ENCODE data around the gene TTLL5. TPM values are rescaled to one million over a fixed set of nuclear protein-coding genes. Genes with fewer than 3 reads are reported as not detected.

The TTLL5 gene
- total and polyA plus RNA-seq, 10 of the 15 experiments (the other 5 are each of a cell fraction or from before 2014, with no cell fraction given), result 3.2 to 25.9 (median 13.8) TPM

DNA sequence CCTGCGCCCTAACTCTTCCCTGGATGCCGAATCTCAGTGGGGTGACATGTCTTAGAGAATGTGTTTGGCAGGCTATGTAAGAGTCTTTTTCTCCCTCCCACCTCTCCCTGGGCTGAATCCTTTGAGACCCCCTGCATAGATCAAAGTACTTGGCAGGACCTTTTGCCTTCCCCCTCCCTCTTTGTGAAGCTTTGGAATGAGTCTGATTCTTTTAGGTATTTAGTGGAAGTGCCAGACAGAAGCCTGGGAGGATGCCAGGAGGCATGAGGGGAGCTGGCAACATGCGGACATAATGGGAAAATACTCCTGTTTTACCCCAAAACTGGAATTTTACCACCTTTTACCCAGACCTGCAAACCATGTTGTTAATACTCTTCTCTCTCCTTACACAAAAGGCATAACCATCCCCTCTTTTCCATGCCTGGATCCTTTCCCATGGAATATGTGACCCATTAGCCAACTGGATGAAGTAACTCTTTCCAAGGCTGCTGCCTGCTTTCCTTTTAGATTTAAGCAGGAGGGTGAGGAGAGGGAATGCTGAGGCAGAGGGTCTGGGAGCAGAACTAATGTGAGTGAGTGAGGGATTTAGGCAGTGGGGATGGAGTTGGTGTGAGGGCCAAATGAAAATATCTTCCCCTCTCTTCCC, 41.7 kb downstream of the TTLL5 start:
- Histone ChIP-seq H4K20me1 (ENCODE audit: control insufficient read depth, insufficient read depth) (no peaks in the 10 kb centered on the region), H3K4me3 (no peak overlapping the region), H3K27ac (ENCODE audit: control insufficient read depth, insufficient read depth) (no peak overlapping the region), H3K4me1 (ENCODE audit: control insufficient read depth, insufficient read depth, low read length) (no peaks in the 10 kb centered on the region), H3K27me3 (replicated peaks in 1 of 2; ENCODE audit: control insufficient read depth in 2 of 2, insufficient read depth in 2 of 2, low read length in 1 of 2) (no peaks in the 10 kb centered on the region), H2AFZ (ENCODE audit: control insufficient read depth, low read depth, low read length) (no peak overlapping the region), H3K9ac (ENCODE audit: control insufficient read depth, insufficient read depth, low read length) (no peak overlapping the region), H3K9me3 (replicated peaks; ENCODE audit: control insufficient read depth, insufficient read depth, low read length) (no peaks in the 10 kb centered on the region), H3K36me3 (ENCODE audit: control insufficient read depth in 2 of 2, insufficient read depth in 2 of 2, low read length in 1 of 2) (peaks cover 0 to 5% of the 10 kb centered on the region in 2 experiments; a peak in 3 of 4 replicates), H3K79me2 (ENCODE audit: control insufficient read depth, insufficient read depth, low read length) (no peaks in the 10 kb centered on the region), H3K4me2 (ENCODE audit: control insufficient read depth, insufficient read depth) (no peak overlapping the region)
- in situ Hi-C loops (cut with MboI) (no loop called here), intact Hi-C loops (cut with micrococcal nuclease; ENCODE audit: unreplicated experiment) (no loop called here)
- ATAC-seq (no peak), DNase-seq (ENCODE audit: low read depth, low spot score) (no peak), FAIRE-seq (no peak)
- ChIA-PET POLR2A (no interaction called here), RAD21 (ENCODE audit: unreplicated experiment) (no interaction called here), SMC1A (ENCODE audit: uncharacterized antibody, unreplicated experiment) (interaction anchor here (1.2 to 2.0 kb wide), 3 partner anchors 8 to 203 kb away, joined by 3 to 6 read pairs (median 3); no protein-coding TSS in a partner anchor), CTCF (interaction anchor here (0.9 to 1.9 kb wide), 3 partner anchors 10 to 279 kb away, joined by 3 to 6 read pairs (median 4); partner anchors contain the start of gene TGFB3)
- WGBS (ENCODE audit: insufficient coverage, insufficient replicate concordance, low lambda C conversion rate, missing lambda C conversion rate), result 100% methylated on average over 3 of the region's 3 CpGs
- BruUV-seq (replicated peaks), result no TSS peak
- TF ChIP-seq CBX3 (IDR thresholded peaks at IDR 0.05; ENCODE audit: borderline replicate concordance, low read depth) (no peak), SREBF2 (IDR thresholded peaks at IDR 0.05; ENCODE audit: low read length) (no peak), SUZ12 (IDR thresholded peaks at IDR 0.05; ENCODE audit: unreplicated experiment) (no peak), HDGF (IDR thresholded peaks at IDR 0.05) (no peak), HCFC1 (IDR thresholded peaks at IDR 0.05; ENCODE audit: low read length) (no peak), STAT1 (conservative IDR thresholded peaks at IDR 0.05) (no peak), RB1 (IDR thresholded peaks at IDR 0.05; ENCODE audit: borderline replicate concordance) (no peak), KDM1A (IDR thresholded peaks at IDR 0.05; ENCODE audit: borderline replicate concordance) (no peak)
- TF ChIP-seq, protein P1, sequence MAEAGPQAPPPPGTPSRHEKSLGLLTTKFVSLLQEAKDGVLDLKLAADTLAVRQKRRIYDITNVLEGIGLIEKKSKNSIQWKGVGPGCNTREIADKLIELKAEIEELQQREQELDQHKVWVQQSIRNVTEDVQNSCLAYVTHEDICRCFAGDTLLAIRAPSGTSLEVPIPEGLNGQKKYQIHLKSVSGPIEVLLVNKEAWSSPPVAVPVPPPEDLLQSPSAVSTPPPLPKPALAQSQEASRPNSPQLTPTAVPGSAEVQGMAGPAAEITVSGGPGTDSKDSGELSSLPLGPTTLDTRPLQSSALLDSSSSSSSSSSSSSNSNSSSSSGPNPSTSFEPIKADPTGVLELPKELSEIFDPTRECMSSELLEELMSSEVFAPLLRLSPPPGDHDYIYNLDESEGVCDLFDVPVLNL (IDR thresholded peaks at IDR 0.05; ENCODE audit: low read depth, low read length), result no peak
- TF ChIP-seq, protein P2, sequence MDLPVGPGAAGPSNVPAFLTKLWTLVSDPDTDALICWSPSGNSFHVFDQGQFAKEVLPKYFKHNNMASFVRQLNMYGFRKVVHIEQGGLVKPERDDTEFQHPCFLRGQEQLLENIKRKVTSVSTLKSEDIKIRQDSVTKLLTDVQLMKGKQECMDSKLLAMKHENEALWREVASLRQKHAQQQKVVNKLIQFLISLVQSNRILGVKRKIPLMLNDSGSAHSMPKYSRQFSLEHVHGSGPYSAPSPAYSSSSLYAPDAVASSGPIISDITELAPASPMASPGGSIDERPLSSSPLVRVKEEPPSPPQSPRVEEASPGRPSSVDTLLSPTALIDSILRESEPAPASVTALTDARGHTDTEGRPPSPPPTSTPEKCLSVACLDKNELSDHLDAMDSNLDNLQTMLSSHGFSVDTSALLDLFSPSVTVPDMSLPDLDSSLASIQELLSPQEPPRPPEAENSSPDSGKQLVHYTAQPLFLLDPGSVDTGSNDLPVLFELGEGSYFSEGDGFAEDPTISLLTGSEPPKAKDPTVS (IDR thresholded peaks at IDR 0.05; ENCODE audit: low read depth, low read length), result no peak
- TF ChIP-seq, protein P3, sequence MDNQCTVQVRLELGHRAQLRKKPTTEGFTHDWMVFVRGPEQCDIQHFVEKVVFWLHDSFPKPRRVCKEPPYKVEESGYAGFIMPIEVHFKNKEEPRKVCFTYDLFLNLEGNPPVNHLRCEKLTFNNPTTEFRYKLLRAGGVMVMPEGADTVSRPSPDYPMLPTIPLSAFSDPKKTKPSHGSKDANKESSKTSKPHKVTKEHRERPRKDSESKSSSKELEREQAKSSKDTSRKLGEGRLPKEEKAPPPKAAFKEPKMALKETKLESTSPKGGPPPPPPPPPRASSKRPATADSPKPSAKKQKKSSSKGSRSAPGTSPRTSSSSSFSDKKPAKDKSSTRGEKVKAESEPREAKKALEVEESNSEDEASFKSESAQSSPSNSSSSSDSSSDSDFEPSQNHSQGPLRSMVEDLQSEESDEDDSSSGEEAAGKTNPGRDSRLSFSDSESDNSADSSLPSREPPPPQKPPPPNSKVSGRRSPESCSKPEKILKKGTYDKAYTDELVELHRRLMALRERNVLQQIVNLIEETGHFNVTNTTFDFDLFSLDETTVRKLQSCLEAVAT (IDR thresholded peaks at IDR 0.05), result no peak
- TF ChIP-seq, protein P4, sequence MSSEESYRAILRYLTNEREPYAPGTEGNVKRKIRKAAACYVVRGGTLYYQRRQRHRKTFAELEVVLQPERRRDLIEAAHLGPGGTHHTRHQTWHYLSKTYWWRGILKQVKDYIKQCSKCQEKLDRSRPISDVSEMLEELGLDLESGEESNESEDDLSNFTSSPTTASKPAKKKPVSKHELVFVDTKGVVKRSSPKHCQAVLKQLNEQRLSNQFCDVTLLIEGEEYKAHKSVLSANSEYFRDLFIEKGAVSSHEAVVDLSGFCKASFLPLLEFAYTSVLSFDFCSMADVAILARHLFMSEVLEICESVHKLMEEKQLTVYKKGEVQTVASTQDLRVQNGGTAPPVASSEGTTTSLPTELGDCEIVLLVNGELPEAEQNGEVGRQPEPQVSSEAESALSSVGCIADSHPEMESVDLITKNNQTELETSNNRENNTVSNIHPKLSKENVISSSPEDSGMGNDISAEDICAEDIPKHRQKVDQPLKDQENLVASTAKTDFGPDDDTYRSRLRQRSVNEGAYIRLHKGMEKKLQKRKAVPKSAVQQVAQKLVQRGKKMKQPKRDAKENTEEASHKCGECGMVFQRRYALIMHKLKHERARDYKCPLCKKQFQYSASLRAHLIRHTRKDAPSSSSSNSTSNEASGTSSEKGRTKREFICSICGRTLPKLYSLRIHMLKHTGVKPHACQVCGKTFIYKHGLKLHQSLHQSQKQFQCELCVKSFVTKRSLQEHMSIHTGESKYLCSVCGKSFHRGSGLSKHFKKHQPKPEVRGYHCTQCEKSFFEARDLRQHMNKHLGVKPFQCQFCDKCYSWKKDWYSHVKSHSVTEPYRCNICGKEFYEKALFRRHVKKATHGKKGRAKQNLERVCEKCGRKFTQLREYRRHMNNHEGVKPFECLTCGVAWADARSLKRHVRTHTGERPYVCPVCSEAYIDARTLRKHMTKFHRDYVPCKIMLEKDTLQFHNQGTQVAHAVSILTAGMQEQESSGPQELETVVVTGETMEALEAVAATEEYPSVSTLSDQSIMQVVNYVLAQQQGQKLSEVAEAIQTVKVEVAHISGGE (CRISPR knock-in tag; IDR thresholded peaks at IDR 0.05), result no peak
- TF ChIP-seq, protein P5, sequence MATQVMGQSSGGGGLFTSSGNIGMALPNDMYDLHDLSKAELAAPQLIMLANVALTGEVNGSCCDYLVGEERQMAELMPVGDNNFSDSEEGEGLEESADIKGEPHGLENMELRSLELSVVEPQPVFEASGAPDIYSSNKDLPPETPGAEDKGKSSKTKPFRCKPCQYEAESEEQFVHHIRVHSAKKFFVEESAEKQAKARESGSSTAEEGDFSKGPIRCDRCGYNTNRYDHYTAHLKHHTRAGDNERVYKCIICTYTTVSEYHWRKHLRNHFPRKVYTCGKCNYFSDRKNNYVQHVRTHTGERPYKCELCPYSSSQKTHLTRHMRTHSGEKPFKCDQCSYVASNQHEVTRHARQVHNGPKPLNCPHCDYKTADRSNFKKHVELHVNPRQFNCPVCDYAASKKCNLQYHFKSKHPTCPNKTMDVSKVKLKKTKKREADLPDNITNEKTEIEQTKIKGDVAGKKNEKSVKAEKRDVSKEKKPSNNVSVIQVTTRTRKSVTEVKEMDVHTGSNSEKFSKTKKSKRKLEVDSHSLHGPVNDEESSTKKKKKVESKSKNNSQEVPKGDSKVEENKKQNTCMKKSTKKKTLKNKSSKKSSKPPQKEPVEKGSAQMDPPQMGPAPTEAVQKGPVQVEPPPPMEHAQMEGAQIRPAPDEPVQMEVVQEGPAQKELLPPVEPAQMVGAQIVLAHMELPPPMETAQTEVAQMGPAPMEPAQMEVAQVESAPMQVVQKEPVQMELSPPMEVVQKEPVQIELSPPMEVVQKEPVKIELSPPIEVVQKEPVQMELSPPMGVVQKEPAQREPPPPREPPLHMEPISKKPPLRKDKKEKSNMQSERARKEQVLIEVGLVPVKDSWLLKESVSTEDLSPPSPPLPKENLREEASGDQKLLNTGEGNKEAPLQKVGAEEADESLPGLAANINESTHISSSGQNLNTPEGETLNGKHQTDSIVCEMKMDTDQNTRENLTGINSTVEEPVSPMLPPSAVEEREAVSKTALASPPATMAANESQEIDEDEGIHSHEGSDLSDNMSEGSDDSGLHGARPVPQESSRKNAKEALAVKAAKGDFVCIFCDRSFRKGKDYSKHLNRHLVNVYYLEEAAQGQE (IDR thresholded peaks at IDR 0.05; ENCODE audit: low read depth, low read length), result no peak
